ENCODE results near the gene RAD51B.
"Not testable (repeated sequence)": the region's sequence is repeated elsewhere in the genome, so short reads cannot be mapped to it uniquely, and the experiment has no call there.

Gene RAD51B

DNA sequence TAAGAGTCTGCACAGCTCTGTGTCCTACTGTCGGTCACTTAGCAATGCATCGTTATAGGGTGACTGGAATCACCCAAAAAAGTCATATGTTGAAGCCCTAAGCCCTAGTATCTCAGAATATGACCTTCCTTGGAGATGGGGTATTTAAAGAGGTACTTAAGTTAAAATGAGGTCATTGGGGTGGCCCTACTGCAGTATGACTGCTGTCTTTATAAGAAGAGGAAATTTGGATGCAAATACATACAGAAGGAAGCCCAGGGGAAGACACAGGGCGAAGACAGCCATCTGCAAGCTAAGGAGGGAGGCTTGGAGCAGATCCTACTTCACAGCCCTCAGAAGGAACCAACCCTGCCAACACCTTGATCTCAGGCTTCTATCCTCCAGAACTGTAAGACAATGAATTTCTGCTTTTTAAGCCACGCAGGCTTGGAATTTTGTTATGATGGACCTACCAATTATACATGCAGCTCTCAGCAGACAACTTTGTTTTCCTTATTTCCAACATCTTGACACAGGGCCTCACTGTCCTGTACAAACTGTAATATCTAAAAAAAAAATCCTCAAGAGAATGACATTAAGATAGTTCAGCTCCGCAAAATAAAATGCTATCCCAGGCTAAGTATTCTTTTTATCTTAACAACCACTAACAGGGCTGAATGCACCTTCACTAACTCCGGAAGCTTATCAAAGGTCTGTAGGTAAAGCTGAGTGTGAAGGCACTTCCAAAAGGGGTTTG is 932.9 kb downstream of the RAD51B start:
- DNase-seq: no peak

GRCh38 chr14:68753690-68754089 is 934.1 kb downstream of the RAD51B start:
- no peak for DNase-seq

- DNase-seq: no peak
Observed at GRCh38 chr14:68755016-68755353, 935.4 kb downstream of the RAD51B start.

DNA sequence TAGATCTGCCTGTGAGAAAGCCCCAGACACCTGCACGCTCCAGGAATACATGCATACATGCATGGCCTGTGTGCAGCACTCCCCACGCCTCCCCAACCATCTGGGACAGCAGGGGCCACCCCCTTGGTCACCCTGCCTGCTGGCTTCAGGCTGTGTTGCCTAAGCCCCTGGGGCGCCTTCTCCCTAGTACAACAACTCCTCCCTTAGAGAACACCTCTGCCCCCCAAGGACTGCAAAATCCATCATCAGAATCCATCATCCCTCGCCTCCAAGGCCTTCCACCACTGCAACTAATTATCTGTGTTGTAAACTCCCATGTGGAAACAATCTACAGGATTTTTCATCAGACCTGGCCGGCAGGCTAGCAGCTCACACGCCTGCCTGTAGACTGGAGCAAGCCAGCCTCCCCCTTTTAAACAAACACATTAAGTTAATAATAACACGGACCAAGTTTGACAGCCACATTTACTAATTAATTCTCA is 936.5 kb downstream of the RAD51B start:
- DNase-seq: no peak

DNA sequence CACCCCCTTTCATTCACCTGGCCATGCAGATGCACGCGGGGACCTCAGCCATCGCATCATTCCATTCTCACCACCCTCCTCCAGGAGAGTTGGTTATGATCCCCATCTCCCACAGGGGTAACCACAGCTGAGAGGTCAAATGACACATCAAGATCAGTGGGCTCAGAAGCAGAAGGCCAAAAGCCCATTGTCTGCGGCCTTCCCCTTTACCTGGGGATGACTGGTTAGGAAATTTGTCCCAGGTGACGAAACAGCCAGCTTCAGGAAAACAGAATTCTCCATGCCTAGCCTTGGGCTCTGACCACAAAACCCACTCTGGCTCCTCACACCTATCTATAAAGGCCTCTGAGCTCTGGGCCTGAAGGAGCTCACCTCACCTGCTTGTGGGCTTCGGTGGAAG is 937.2 kb downstream of the RAD51B start:
- DNase-seq: no peak

GRCh38 chr14:68757618-68758081 is 938.1 kb downstream of the RAD51B start:
- no peak for DNase-seq

DNA sequence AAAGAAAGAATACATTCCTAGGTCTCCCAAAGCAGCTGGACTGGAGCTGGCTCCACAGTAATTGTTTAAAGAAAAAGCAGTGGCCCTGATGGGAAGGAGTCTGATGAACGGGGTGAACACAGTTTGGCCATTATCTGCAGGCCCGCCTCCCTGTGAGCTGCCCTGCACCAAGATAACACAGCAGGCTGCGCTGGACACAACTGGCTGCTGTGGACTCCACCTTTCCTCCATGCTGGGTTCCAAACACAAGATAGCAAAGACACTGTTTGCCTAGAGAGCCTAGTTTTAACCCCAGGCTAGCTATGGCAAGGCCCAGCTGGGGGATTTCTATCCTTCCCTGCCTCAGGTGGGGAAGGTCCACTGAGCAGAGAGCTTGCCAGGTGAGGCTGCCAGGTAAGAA is 938.7 kb downstream of the RAD51B start:
- no peak for DNase-seq

- DNase-seq: no peak
Observed at GRCh38 chr14:68759017-68759560, 939.5 kb downstream of the RAD51B start.

DNA sequence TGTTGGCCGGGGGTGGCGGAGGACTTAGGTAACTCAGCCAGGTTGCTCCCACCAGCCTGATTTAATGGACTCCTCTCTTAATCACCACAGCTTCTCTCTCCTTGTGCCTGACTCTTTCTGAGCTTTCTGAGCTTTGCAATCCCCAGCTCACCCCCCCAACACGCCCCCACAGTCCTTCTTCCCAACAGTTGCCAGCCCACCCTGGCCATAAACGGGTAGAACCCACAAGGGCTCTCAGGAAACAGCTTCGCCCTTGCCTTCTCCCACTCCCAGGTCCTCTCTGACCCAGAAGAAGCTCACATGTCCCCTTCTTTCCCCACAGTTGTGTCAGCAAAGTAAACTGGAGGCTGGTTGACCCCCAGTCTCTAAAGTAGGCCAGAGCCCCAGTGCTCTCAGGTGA is 940.4 kb downstream of the RAD51B start:
- DNase-seq: no peak

DNA sequence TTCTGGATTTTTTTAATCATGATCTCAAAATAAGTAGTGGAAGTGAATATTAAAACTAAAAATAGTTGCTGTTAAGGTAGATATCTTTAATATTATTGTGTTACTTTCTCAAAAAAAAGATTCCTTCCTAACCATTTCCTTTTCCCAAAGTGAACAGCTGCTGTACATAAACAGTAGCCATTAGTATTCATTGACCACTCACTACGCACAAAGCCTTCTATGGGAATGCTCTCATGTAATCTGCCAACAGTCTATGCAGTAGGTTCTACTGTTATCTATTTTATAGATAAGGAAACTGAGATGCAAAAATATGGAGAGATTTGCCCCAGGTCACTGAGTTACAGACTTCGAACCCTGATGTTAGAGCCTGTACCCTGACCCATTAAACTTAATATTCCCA is 941.2 kb downstream of the RAD51B start:
- no peak for DNase-seq

- DNase-seq: no peak
Observed at GRCh38 chr14:68761391-68761790, 941.8 kb downstream of the RAD51B start.

DNA sequence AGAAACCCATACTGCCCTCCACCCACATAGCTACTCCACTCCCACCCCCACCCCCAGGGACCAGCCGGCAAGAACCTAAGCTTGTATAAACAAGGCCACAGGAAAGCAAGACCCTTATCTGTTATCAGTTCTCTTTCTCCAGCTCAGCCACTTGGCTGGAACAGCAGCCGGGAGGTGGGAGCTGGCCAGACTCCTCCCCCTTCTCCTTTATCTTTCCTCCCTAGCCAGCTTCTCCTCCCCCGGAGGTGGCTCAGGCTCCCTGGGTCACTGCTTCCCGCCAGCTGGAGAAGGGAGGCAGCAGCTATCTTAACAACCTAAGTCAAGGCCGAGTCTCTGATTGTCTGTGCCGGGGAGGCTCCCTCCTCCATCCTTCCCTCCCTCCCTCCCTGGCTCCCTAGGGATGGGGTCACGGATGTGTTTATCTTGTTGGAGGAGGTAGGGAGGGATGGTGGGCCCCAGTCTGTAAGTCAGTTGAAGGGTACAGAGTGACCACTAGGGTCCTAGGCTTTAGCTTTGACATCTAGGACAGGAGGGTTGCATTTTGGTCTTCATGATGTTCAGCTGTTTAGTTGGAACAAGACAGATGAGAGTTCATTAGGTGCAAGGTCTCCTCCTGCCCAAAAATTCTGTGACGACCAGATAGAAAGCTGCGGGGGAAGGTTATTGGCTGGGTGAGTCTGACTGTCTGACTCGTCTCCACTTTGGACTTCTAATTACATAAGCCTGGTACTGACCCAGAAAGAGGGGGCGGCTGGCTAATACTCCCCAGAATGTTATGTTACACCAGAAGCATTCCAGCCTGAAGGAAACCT is 943.6 kb downstream of the RAD51B start:
- no peak for DNase-seq

GRCh38 chr14:68763843-68764242 is 944.3 kb downstream of the RAD51B start:
- not testable (repeated sequence) for DNase-seq

GRCh38 chr14:68766299-68767247 is 947.0 kb downstream of the RAD51B start:
- no peak for DNase-seq

GRCh38 chr14:68767248-68767645 is 947.7 kb downstream of the RAD51B start:
- DNase-seq: no peak

DNA sequence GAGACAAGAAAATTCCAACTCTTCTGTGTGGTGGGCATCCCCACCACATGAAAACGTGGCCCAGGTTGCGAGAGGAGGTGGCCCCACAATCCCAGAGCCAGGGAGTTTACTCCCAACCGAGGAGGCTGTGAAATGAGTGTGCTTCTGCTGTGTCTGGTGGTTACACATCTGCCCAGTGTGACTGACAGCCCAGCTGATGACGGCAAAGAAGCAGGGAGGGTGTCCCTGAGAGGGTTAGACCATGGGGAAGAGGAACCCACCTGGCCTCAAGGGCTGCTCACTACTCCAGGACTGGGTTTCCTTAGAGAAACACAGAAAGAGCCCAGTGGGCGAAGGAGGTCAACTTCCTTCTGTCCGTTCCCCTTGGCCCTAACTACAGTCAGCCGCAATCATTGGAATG is 948.7 kb downstream of the RAD51B start:
- DNase-seq: no peak

DNA sequence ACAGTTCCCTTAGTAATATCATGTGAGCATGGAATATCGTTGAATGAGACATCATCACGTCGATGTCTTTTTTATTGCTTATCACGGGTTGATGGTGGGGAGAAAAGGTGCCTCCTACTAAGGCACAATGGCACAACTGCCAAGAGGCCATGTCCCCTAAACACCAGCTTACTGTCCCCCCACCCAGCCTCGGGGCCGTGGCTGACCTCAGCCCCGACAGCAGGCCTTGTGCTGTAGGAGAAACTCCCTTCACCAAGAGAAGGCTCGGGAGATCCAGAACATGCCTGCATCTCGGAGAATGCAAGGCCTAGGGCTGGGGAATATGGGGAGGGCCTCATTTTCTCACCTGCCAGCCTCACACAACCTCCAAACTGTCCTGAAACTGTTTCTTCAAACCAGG is 950.5 kb downstream of the RAD51B start:
- no peak for DNase-seq

GRCh38 chr14:68770553-68771286 is 951.1 kb downstream of the RAD51B start:
- DNase-seq: no peak

DNA sequence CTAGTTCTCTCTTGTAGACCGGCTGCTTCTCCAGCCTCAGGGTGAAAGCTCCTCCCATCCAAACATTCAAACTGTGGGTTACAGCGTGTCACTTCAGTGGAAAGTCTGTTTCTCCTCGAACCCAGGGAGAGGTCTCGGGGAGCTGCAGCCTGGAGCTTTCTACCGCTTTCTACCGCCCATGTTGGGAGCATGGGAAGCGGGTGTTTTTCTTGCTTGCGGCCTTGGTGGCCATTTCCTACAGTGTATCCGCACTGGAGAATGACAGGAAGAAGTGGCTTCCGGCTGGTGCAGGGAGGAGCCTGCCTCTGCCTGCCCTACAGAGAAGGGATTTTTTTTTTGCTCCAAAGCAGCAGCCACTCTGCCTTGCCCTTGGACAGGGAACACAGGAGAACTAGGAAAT is 952.1 kb downstream of the RAD51B start:
- DNase-seq: no peak

GRCh38 chr14:68772761-68773381 is 953.3 kb downstream of the RAD51B start:
- DNase-seq: no peak

- DNase-seq: no peak
Observed at GRCh38 chr14:68774771-68775613, 955.4 kb downstream of the RAD51B start.
